GM23338 (cell line): ENCODE measurements around the gene LRIG1.

Experiments
- CREB1 ChIP-seq: fragments of 250-450 bp; sonication (Bioruptor Pico); IDR thresholded peaks from 2 replicates; pipeline ENCODE4 v1.5.0; 2020; ENCODE audit warnings: low read depth, mild to moderate bottlenecking, moderate library complexity
- CTCF ChIP-seq, 2 experiments: fragments of 200-600 bp in 1 of 2; sonication (generic) in 1 of 2; conservative IDR thresholded peaks; 2 replicates each; pipeline versions ENCODE4 v1.5.1 to v1.6.1; 2016 to 2017; ENCODE audit warnings: antibody characterized with exemption in 2 of 2, low read depth in 2 of 2, mild to moderate bottlenecking in 2 of 2, moderate library complexity in 1 of 2
- EZH2 ChIP-seq: fragments of 200-600 bp; sonication (generic); IDR thresholded peaks from one replicate; pipeline ENCODE4 v1.8.0; 2017; ENCODE audit warnings: antibody characterized with exemption, mild to moderate bottlenecking, low read depth; ENCODE audit not compliant: unreplicated experiment
- JUNB ChIP-seq: IDR thresholded peaks from one replicate; pipeline ENCODE4 v1.6.1; 2016; ENCODE audit warnings: antibody characterized with exemption; ENCODE audit not compliant: unreplicated experiment
- NANOG ChIP-seq: IDR thresholded peaks from 2 replicates; pipeline ENCODE4 v1.6.1; 2016; ENCODE audit warnings: antibody characterized with exemption, borderline replicate concordance
- POLR2AphosphoS5 ChIP-seq: IDR thresholded peaks from 2 replicates; pipeline ENCODE4 v1.6.1; 2016; ENCODE audit warnings: antibody characterized with exemption, low read depth
- ZNF114 ChIP-seq: fragments of 250-450 bp; sonication (Bioruptor Pico); IDR thresholded peaks from 2 replicates; pipeline ENCODE4 v1.5.0; 2020; ENCODE audit warnings: mild to moderate bottlenecking, moderate library complexity

GRCh38 chr3:66361356-66361755 lies 139.5 kb downstream of the LRIG1 start:
- no peak for TF ChIP-seq CTCF (conservative IDR thresholded peaks at IDR 0.05; ENCODE audit: low read depth in 2 of 2)
- no peak for TF ChIP-seq EZH2
- TF ChIP-seq NANOG = no peak
- TF ChIP-seq CREB1 (CRISPR knock-in tag) = no peak
- no peak for TF ChIP-seq POLR2AphosphoS5
- no peak for TF ChIP-seq ZNF114 (CRISPR knock-in tag)
- TF ChIP-seq JUNB = no peak
